Vagina (tissue), 2 donors: ENCODE measurements around the gene PRELID3B.

Experiments used
- POLR2A ChIP-seq, 2 donors: fragments of 450-650 bp; IDR thresholded peaks; one replicate each; pipeline ENCODE4 v1.6.1; 2017; ENCODE audit warnings: antibody characterized with exemption in 2 of 2, mild to moderate bottlenecking in 2 of 2, moderate library complexity in 2 of 2
- POLR2AphosphoS5 ChIP-seq, 2 donors: sonication (generic); formaldehyde crosslinking; IDR thresholded peaks; one replicate each; pipeline ENCODE4 v1.9.0; 2017; ENCODE audit warnings: antibody characterized with exemption in 2 of 2, mild to moderate bottlenecking in 2 of 2, low read depth in 1 of 2; ENCODE audit not compliant: insufficient read depth in 1 of 2
- TF ChIP-seq, protein P1 (sequence below), 3 experiments: fragments of 450-650 bp in 2 of 3; fragments of 200-600 bp in 1 of 3; sonication (generic) in 1 of 3; IDR thresholded peaks; one replicate each; pipeline ENCODE4 v1.5.1; 2017 to 2019; ENCODE audit warnings: antibody characterized with exemption in 3 of 3, mild to moderate bottlenecking in 2 of 3, moderate library complexity in 2 of 3

DNA sequence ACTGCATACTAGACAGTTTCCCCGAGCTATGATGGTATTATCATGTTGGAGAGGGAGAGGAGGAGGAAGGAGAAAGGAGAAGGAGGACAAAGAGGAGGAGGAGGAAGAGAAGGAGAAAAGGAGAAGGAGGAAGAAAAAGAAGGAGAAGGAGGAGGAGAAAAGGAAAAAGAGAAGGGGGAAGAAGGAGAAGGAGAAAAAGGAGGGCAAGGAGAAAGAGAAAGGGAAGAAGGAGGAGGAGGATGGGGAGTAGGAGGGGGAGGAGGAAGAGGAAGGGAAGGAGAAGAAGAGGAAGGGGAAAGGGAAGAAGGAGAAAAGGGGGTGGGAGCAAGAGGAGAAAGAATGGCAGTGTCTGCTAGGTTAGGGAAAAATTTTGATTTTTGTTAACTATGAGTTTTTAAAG is 35.1 kb upstream of the PRELID3B start:
- TF ChIP-seq POLR2A (IDR thresholded peaks at IDR 0.05) (no peak), POLR2AphosphoS5 (IDR thresholded peaks at IDR 0.05; ENCODE audit: insufficient read depth in 1 of 2, low read depth in 1 of 2) (no peak)
- TF ChIP-seq, protein P1, sequence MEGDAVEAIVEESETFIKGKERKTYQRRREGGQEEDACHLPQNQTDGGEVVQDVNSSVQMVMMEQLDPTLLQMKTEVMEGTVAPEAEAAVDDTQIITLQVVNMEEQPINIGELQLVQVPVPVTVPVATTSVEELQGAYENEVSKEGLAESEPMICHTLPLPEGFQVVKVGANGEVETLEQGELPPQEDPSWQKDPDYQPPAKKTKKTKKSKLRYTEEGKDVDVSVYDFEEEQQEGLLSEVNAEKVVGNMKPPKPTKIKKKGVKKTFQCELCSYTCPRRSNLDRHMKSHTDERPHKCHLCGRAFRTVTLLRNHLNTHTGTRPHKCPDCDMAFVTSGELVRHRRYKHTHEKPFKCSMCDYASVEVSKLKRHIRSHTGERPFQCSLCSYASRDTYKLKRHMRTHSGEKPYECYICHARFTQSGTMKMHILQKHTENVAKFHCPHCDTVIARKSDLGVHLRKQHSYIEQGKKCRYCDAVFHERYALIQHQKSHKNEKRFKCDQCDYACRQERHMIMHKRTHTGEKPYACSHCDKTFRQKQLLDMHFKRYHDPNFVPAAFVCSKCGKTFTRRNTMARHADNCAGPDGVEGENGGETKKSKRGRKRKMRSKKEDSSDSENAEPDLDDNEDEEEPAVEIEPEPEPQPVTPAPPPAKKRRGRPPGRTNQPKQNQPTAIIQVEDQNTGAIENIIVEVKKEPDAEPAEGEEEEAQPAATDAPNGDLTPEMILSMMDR (IDR thresholded peaks at IDR 0.05): no peak
